Peyer's patch (tissue), 4 donors: ENCODE data around the gene RADIL. TPM values are rescaled to one million over a fixed set of nuclear protein-coding genes. Genes with fewer than 3 reads are reported as not detected.

Experiments
- DNase-seq, 3 donors: peaks; one replicate each; pipeline ENCODE4 v3.0.0-alpha.2; 2017 to 2019
- H3K27ac ChIP-seq, 4 donors: fragments of 200-600 bp; sonication (generic); one replicate each; pipeline ENCODE4 v1.5.1; 2016 to 2019
- H3K27me3 ChIP-seq, 2 donors: fragments of 200-600 bp; sonication (generic); one replicate each; pipeline ENCODE4 v1.5.1; 2019
- H3K36me3 ChIP-seq, 3 donors: fragments of 200-600 bp; sonication (generic); one replicate each; pipeline ENCODE4 v1.5.1; 2016 to 2019
- H3K4me1 ChIP-seq, 4 donors: fragments of 200-600 bp; sonication (generic); one replicate each; pipeline ENCODE4 v1.5.1; 2016 to 2019
- H3K4me3 ChIP-seq, 4 donors: fragments of 200-600 bp; sonication (generic); 1 replicate in 3 of 4; 2 replicates in 1 of 4; pipeline ENCODE4 v1.5.1; 2016 to 2019; ENCODE audit warnings: mild to moderate bottlenecking in 1 of 4
- H3K9me3 ChIP-seq, 4 donors: fragments of 200-600 bp; sonication (generic); one replicate each; pipeline ENCODE4 v1.5.1; 2016 to 2019; ENCODE audit warnings: mild to moderate bottlenecking in 1 of 4
- POLR2A ChIP-seq, 2 donors: fragments of 450-650 bp; IDR thresholded peaks; one replicate each; pipeline ENCODE4 v1.5.1; 2017; ENCODE audit warnings: antibody characterized with exemption in 2 of 2, mild to moderate bottlenecking in 2 of 2, moderate library complexity in 2 of 2
- total RNA-seq, 4 donors: library from RNA; depleted of rRNA; stranded (reverse); fragments of >200 nt; gene quantifications; one replicate each; pipeline ENCODE4 v1.1.0, GENCODE V29; 2016
- TF ChIP-seq, protein P1 (sequence below), 6 experiments: fragments of 450-650 bp in 4 of 6; fragments of 200-600 bp in 2 of 6; sonication (generic) in 1 of 6; IDR thresholded peaks; one replicate each; pipeline ENCODE4 v1.5.1; 2017 to 2019; ENCODE audit warnings: antibody characterized with exemption in 6 of 6, mild to moderate bottlenecking in 3 of 6, moderate library complexity in 1 of 6

RADIL gene
- total RNA-seq, 4 donors from 2014 or later = 1.1 to 16.5 (median 4.5) TPM

DNA sequence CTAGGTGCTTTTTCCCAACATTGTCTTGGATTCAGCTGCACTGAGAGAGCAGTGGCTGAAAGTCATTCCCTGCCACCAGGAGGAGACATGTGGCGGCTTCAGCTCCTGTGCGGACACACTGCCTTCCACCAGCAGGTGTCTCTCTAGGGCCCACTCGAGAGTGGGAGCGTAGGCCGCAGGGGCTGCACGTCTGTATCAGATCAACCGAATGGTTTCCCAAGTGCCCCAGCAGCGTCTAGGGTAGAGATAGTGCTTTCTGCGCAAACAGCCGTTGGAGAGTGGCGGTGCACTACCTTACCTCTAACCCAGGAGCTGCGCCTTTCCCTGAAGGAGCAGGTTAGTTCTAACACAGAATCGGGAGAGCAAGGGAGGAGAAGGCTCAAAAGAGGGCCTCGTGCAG is 53.3 kb downstream of the RADIL start:
- no peak for TF ChIP-seq POLR2A (IDR thresholded peaks at IDR 0.05)
- TF ChIP-seq, protein P1, sequence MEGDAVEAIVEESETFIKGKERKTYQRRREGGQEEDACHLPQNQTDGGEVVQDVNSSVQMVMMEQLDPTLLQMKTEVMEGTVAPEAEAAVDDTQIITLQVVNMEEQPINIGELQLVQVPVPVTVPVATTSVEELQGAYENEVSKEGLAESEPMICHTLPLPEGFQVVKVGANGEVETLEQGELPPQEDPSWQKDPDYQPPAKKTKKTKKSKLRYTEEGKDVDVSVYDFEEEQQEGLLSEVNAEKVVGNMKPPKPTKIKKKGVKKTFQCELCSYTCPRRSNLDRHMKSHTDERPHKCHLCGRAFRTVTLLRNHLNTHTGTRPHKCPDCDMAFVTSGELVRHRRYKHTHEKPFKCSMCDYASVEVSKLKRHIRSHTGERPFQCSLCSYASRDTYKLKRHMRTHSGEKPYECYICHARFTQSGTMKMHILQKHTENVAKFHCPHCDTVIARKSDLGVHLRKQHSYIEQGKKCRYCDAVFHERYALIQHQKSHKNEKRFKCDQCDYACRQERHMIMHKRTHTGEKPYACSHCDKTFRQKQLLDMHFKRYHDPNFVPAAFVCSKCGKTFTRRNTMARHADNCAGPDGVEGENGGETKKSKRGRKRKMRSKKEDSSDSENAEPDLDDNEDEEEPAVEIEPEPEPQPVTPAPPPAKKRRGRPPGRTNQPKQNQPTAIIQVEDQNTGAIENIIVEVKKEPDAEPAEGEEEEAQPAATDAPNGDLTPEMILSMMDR (IDR thresholded peaks at IDR 0.05) = peak in 4 of 6 experiments; percentile 42 to 80 (median 62)
- peak; percentile 32 to 65 (median 62) for DNase-seq
- Histone ChIP-seq H3K4me1 (no peaks in the 10 kb centered on the region), H3K27ac (no peak overlapping the region), H3K4me3 (no peak overlapping the region), H3K27me3 (no peaks in the 10 kb centered on the region), H3K9me3 (no peaks in the 10 kb centered on the region), H3K36me3 (no peaks in the 10 kb centered on the region)

DNA sequence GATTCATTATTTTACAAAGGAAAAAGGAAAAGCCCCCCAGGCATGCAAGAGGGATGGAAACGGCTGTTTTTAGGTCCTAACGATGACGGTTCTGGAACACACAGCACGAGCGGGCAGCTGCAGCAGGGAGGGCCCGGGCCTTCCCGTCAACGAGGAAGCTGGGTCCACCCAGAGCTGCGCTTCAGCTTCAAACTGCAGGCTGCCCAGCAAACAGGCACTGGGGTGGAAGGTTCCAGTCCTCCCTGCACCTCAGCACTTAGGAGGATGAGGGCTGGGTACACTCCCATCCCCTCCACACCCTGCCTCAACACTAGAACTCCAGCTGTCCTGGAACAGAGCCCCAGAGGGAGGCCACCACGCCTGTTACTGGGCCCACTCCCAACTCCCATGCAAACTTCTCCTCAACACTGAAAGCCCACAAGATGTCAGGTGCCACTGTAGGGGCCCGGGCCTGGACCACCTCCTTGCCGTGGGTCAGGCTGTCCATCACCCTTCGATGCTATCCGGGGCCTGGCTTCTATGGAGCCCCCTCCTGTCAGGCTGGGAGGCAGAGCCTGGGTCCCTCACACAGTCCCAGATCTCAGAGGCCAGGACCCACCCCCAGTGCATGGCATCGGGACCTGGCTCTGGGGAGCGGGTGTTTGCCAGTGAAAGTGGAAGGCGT is 54.7 kb downstream of the RADIL start:
- H3K36me3 ChIP-seq = no peaks in the 10 kb centered on the region
- no peaks in the 10 kb centered on the region for H3K4me1 ChIP-seq
- H3K9me3 ChIP-seq = no peaks in the 10 kb centered on the region
- H3K4me3 ChIP-seq = no peak overlapping the region
- no peak for TF ChIP-seq POLR2A (IDR thresholded peaks at IDR 0.05)
- TF ChIP-seq, protein P1 (IDR thresholded peaks at IDR 0.05) = no peak
- H3K27me3 ChIP-seq = no peaks in the 10 kb centered on the region
- peak in 1 of 3 donors; percentile 38 for DNase-seq
- H3K27ac ChIP-seq = no peak overlapping the region

DNA sequence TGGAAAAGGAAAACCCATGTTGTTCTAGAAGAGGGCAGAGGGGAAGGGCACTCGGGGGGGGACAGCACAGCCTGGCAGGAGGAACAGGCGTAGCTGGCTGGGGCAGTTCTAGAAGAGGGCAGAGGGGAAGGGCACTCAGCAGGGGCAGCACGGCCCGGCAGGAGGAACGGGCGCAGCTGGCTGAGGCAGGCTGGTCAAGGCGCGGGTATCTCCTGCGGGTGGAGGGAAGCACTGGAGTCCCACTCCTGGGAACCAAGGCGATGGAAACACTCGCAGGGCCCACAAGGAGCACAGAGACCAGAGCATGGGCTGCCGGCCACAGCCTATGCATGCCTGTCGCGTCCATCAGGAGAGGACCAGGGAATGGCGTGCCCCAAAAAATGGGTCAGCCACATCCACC is 58.4 kb downstream of the RADIL start:
- no peaks in the 10 kb centered on the region for H3K36me3 ChIP-seq
- no peak overlapping the region for H3K4me3 ChIP-seq
- H3K27me3 ChIP-seq = no peaks in the 10 kb centered on the region
- TF ChIP-seq, protein P1 (IDR thresholded peaks at IDR 0.05) = no peak
- TF ChIP-seq POLR2A (IDR thresholded peaks at IDR 0.05) = no peak
- DNase-seq = peak in 1 of 3 donors; percentile 26
- H3K9me3 ChIP-seq = no peaks in the 10 kb centered on the region
- no peak overlapping the region for H3K27ac ChIP-seq
- no peaks in the 10 kb centered on the region for H3K4me1 ChIP-seq

DNA sequence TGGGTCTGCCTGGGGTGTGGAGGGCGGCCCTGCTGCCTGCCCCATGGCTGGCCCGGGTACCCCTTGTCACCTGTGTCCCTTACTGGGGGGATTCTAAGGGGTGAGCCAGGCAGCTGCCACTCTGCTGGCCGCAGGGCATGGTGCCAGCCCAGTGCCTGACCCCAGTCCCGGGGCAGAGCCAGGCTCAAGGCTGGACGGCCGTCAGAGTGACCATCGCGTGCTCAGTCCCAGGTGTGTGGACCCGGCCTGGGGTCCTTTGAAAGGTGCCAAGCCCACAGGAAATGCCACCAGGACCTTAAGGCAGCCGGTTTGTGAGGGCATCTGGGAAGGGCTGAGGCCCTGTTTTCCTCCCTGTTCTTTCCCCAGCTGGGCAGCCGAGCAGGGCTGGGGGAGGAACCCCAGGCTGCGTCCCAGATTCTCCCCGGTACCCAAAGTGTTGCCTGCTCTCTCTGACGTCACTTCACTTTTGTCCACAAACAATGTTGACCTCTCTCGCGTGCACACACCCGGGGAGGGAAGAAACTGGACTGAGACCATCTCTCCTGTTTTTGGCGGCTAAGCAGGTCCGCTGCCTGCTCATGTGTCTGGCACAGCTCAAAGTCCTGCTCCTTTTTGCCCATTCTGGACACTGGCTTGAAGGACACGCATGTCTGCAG is 59.3 kb downstream of the RADIL start:
- Histone ChIP-seq H3K36me3 (no peaks in the 10 kb centered on the region), H3K4me1 (no peaks in the 10 kb centered on the region), H3K9me3 (no peaks in the 10 kb centered on the region), H3K27ac (no peak overlapping the region), H3K27me3 (no peaks in the 10 kb centered on the region), H3K4me3 (no peak overlapping the region)
- TF ChIP-seq, protein P1 (IDR thresholded peaks at IDR 0.05) = no peak
- TF ChIP-seq POLR2A (IDR thresholded peaks at IDR 0.05) = no peak
- peak in 1 of 3 donors; percentile 26 for DNase-seq

GRCh38 chr7:4823441-4824119 is 59.9 kb downstream of the RADIL start:
- H3K27ac ChIP-seq = no peak overlapping the region
- H3K4me1 ChIP-seq = no peaks in the 10 kb centered on the region
- DNase-seq = peak in 1 of 3 donors; percentile 14
- no peaks in the 10 kb centered on the region for H3K9me3 ChIP-seq
- H3K36me3 ChIP-seq = no peaks in the 10 kb centered on the region
- no peak for TF ChIP-seq POLR2A (IDR thresholded peaks at IDR 0.05)
- TF ChIP-seq, protein P1 (IDR thresholded peaks at IDR 0.05) = no peak
- no peaks in the 10 kb centered on the region for H3K27me3 ChIP-seq
- no peak overlapping the region for H3K4me3 ChIP-seq
